Fibroblast of skin of back (primary cell): ENCODE measurements around the gene KRTAP21-1. TPM values are rescaled to one million over a fixed set of nuclear protein-coding genes. Genes with fewer than 3 reads are reported as not detected.
A peak's percentile ranks its signal among the peaks of the same experiment; 100 is the strongest.
"Not testable (repeated sequence)": the region's sequence is repeated elsewhere in the genome, so short reads cannot be mapped to it uniquely, and the experiment has no call there.

Source experiments
- DNase-seq: peaks from one replicate; pipeline ENCODE4 v3.0.0-alpha.2; 2013
- polyA plus RNA-seq, 2 experiments: library from polyadenylated mRNA; unstranded; fragments of 120-200 nt; gene quantifications; one replicate each; pipeline ENCODE4 v1.2.1, GENCODE V29; 2013; ENCODE audit not compliant: insufficient read length in 2 of 2

The KRTAP21-1 gene
- not detected for polyA plus RNA-seq (2013, experiment 1 of 2; ENCODE audit: insufficient read length)
- polyA plus RNA-seq (2013, experiment 2 of 2; ENCODE audit: insufficient read length) = not detected

DNA sequence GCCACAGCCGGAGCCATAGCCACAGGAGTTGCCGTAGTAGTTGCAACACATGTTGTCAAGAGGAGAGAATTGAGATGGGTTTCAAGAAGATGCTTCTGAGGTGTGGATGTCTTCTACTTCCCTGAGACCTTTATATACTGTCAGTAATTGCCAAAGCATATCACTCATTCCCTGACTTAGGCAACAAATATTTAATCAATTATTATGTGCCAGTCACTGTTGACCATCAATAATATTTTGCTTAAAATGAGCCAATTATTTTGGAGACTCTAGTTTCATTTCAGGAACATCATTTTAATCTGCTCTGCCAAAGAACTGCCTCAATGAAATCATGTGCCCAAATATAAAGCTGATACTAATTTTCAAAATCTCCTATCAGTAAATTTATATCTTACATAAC is at the start of gene KRTAP21-1:
TSS of gene KRTAP21-1 (minus strand) at position 101 of the 400 bp plus-strand sequence. CDS start at position 51, 50 bp downstream.
- DNase-seq = not testable (repeated sequence)

DNA sequence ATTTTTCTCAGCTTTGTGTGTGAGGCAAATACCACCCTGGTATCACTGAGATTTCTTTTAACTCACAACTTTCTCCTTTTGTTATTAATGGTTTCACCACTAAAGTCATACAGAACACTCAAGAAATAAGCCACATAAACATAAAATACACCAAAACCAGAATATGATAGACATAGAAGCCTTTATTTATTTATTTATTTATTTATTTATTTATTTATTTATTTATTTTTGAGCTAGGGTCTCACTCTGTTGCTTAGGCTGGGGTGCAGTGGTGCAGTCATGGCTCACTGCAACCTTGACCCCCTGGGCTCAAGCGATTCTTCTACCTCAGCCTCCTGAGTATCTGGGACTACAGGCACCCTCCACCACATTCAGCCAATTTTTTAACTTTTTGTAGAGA is 45.4 kb upstream of the KRTAP21-1 start:
- DNase-seq = no peak

GRCh38 chr21:30793581-30794314 is 38.5 kb upstream of the KRTAP21-1 start:
- no peak for DNase-seq

DNA sequence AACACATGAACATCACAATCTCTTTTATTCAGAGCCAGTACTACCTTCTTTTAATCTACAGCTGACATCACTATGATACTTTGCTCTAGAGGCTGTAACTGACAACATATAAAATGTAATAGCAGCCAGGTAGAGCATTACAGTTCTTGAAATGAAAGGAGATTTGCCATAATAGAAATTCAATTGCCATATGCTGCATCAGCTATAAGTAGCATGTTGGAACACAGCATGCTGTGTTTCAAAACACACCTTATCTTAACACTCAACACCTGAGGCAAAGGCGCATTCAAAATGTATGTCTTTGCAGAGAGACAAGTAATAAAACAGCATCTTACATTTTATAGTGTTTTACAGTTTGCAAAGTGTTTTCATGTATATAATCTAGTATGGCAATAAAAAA is 24.0 kb upstream of the KRTAP21-1 start:
- DNase-seq = no peak

- DNase-seq = no peak
These were observed 14.7 kb upstream of the KRTAP21-1 start for GRCh38 chr21:30769724-30770431.

GRCh38 chr21:30760776-30761175 is 5.5 kb upstream of the KRTAP21-1 start:
- no peak for DNase-seq

DNA sequence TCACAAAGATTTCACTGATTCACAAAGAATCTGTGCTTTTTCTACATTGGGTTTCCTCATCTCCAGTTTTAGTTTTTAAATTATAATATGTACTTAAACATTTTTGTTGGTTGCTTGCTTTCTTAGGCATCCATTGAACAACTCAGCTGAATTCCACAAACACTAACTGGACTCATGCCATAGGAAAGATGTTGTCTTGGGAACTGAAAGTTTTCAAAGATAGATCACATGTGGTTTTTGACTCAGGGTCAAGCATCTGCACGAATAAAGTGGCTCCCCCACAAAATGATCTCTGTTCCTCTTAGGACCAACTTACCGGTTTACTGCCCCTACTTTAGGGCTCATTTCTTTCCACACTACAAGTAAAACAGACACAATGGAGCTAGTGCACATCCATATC is 3.1 kb upstream of the KRTAP21-1 start:
- no peak for DNase-seq

DNA sequence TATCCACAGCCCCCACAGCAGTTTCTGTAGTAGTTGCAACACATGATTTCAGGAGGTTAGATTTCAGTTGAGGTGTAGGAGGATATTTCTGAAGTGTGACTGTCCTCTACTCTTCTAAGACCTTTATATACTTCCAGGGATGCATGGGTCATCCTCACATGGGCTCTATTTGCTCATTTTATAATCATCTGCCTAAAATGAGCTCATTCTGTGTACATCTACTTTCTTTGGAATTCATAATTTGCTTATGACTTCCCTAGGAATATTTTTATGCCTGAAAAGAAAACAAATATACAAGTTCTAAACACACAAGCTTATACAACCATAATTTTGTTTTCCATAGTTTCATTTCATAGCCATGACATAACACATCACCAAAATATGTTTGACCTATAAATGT is 8.1 kb downstream of the KRTAP21-1 start, which contains the start of gene KRTAP21-2:
TSS of gene KRTAP21-2 (minus strand) at position 101 of the 400 bp plus-strand sequence. CDS start at position 44, 57 bp downstream.
- no peak for DNase-seq

GRCh38 chr21:30740462-30740861 is 14.8 kb downstream of the KRTAP21-1 start:
- no peak for DNase-seq

DNA sequence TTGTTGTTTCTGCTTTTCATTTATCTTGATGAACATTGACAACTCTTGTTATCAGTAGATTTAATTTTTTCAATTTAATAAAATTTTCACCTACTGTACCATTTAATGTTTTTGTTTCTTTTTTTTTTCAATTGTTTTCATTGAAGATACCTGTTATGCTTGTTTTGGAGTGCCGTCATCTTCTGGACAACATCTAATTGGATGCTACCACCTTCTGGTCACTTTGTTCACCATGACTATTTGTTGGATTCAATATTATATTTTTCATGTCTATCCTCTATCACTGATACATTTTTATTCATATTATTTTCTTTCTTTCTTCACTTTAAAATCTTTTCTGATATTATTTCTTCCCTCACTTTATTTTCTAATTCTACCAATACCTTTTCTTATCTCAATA is 22.2 kb downstream of the KRTAP21-1 start:
- DNase-seq = no peak

- DNase-seq = no peak
These were observed 28.5 kb downstream of the KRTAP21-1 start for GRCh38 chr21:30726726-30727125.

DNA sequence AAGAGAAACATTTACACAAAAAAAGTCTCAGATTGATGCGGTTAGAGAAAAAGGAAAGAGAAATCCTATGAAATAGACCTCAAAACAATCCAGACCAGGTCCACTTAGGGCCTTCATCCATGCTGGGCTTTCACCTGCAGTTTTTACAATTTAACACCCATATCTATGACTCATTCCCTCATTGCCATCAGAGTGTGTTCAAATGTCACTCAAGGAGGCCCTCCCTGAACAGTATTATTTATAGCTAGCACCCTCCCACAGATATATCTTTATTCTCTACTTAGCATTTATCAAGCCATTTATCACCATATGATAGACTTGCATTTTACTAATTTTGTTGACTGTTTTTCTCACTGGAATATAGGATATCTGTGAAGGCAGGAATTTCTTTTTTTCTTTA is 35.8 kb downstream of the KRTAP21-1 start:
- DNase-seq = no peak

DNA sequence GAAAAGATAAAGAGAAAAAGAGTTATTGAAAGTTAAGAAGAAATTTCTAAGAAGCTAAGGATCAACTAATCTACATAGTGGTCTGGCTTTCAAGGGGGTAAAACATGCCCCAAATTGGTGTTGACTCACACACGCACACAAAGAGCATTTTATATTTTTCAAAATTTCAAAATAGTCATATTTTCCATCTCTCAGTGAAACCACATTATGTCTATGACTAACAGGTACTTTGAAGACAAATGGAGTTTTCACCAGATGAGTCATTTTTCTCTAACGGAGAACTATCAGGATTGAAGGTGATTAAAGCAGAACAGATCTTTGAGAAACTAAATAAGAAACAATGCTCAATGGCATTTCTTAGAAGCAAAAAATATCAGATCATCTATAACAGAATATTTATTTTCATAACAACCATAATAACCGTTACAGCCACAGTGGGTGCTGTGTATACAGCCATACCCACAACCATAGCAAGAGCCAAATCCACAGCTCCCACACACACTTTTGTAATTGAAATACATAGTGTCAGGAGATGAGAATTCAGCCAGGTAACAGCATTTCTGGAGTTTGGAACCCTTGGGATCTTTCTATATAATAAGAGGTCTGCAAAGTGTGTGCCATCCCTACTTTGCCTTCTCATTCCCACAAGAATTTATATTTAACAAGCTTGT is 36.9 kb downstream of the KRTAP21-1 start, which contains the start of gene KRTAP21-3:
TSS of gene KRTAP21-3 (minus strand) at position 539 of the 671 bp plus-strand sequence. CDS start at position 521, 18 bp downstream.
- peak; percentile 82 for DNase-seq

DNA sequence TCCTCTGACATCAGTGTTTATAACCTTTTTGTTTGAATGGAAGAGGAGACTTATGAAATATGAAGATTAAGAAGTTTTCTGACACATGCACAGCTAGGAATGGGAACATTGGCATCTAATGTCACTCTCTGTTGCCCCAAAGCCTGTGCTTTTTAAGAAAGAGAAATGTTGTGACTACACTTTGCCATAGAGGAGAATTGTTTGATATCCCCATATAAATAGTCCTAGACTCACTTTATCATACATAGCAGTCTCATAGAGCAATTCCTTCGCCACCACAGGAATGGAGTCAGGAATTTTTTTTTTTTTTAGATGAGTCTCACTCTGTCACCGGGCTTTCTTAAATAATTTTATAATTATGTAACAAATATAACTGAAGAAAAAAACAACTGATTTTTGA is 38.1 kb downstream of the KRTAP21-1 start:
- DNase-seq = peak; percentile 74

DNA sequence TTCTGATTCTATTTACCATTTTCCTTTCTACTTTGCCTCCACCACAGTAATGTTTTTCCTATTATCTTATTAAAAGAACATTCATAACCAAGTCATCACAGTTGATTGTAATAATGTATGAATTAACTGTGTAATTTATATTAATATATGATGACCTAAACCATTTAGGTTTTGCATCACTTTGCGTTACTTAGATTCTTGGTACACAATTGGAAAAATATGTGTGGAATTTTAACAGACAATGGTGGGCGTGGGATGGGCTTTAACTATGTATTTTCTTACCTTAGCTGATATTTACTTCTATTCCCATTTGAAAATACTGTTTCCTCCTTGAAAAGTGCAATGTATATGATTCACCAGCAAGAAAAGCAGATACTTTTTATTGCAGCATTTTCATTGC is 40.3 kb downstream of the KRTAP21-1 start:
- DNase-seq = peak; percentile 33

DNA sequence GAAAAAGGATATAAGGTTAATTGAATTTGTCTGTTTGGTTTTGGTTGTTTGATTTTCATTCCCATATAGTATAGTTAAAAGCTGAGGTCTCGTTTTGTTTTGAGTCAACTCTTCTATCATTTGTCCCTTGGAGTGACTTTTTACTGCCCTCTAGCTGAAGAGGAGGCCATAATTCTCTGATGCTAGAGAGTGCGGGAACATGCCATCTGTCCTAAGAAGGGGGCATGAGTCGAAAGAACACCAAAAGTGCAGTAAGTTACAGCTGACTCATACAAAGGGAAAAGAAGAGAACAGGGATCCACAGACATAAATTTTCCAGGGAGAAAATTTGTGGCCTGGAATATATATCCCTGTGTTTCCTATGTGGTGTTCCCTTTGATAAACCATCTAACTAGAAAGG is 40.8 kb downstream of the KRTAP21-1 start:
- DNase-seq = peak; percentile 39

DNA sequence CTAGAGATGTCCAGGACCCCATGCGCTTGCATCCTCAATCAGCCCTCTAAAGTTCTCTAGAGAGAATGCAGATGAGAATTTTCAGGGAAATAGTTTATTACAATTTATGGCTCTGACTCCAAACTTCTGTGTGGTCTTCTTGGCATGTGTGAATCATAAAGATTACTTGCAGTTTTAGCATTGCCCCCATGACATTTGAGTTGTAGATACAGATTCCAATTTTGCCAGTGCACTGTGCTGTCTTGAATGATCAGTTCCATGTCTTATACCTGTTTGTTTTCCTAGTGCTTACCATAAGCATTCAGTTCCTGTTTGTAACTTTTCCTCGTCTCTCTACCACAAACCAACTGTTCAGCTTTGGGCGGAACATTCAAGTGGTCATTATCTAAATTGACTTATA is 41.5 kb downstream of the KRTAP21-1 start:
- DNase-seq = peak; percentile 56

DNA sequence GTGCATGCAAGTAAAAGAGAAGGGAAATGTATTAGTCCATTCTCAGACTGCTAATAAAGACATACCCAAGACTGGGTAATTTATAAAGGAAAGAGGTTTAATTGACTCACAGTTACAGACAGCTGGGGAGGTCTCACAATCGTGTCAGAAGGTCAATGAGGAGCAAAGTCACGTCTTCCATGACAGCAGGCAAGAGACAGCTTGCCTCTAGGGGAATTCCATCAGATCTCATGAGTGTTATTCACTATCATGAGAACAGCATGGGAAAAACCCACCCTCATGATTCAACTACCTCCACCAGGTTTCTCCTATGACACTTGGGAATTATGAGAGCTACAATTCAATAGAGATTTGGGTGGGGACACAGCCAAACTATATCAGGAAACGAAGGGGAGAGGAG is 44.7 kb downstream of the KRTAP21-1 start:
- no peak for DNase-seq

GRCh38 chr21:30707409-30707808 is 47.8 kb downstream of the KRTAP21-1 start:
- no peak for DNase-seq
